ENCODE measurements around the gene PMFBP1. TPM values are rescaled to one million over a fixed set of nuclear protein-coding genes. Genes with fewer than 3 reads are reported as not detected.

Gene PMFBP1
- polyA plus RNA-seq, 1 of the 3 experiments (the other 2 are of a cell fraction), result 0.16 TPM

DNA sequence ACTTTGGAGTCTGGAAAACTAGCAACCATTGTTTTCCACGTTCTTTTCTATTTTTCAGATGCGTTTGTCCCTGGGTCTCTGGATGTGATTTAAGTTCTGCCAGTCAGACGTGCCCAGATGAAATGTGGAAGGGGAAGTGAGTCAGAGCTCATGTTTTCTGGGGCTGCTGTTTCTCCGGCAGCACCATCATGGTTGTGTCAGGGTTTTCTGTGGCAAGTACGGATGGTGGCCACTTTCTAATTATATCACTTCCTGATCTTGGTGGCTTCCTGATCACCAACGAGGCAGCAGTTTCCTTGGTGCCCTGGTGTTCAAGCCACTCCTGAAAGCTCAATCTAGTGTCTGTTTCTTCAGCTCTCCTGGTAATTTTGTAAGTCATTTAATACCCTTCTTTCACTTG is 31.4 kb upstream of the PMFBP1 start:
- no peaks in the 10 kb centered on the region for H4K20me1 ChIP-seq (ENCODE audit: insufficient read depth)
- H3K9me3 ChIP-seq, result no peaks in the 10 kb centered on the region
- peak overlapping the region; percentile 84 for H2AFZ ChIP-seq (ENCODE audit: low read depth)
- no peaks in the 10 kb centered on the region for H3K79me2 ChIP-seq (ENCODE audit: insufficient read depth)
- no peaks in the 10 kb centered on the region for H3K27me3 ChIP-seq (ENCODE audit: insufficient read depth)
- peaks cover 4 to 29% of the 10 kb centered on the region in 2 experiments; a peak in 3 of 4 replicates for H3K4me1 ChIP-seq (ENCODE audit: control insufficient read depth in 1 of 2, insufficient read depth in 2 of 2, low read depth in 1 of 2, low read length in 1 of 2)
- H3K9ac ChIP-seq, result no peak overlapping the region
- H3K36me3 ChIP-seq (replicated peaks in 1 of 2; ENCODE audit: control insufficient read depth in 1 of 2, insufficient read depth in 2 of 2, low read length in 1 of 2), result no peaks in the 10 kb centered on the region
- no peaks in the 10 kb centered on the region for H3K9me2 ChIP-seq
- no peak overlapping the region for H3K4me3 ChIP-seq (ENCODE audit: low read depth in 2 of 2, low read length in 1 of 2)
- CTCF ChIA-PET, result interaction anchor here (1.4 kb wide), 1 partner anchor 38 kb away, joined by 4 read pairs; no protein-coding TSS in a partner anchor
- no peak for DNase-seq
- POLR2A ChIA-PET, result no interaction called here
- H3F3A ChIP-seq (replicated peaks; ENCODE audit: insufficient read depth), result no peaks in the 10 kb centered on the region
- 0 out of 2 replicates have a peak, but pooled peaks have one; percentile 28 for TF ChIP-seq GABPA (IDR thresholded peaks at IDR 0.05; ENCODE audit: low read depth)
- TF ChIP-seq FOXM1 (IDR thresholded peaks at IDR 0.05; ENCODE audit: low read depth), result no peak
- no peak for TF ChIP-seq NRF1 (IDR thresholded peaks at IDR 0.05; ENCODE audit: low read depth, low read length)
- no peak for TF ChIP-seq CHD2 (IDR thresholded peaks at IDR 0.05; ENCODE audit: low read length, partially characterized antibody)
- peak; percentile 75 for TF ChIP-seq TCF12 (IDR thresholded peaks at IDR 0.05)
- TF ChIP-seq, protein P1, sequence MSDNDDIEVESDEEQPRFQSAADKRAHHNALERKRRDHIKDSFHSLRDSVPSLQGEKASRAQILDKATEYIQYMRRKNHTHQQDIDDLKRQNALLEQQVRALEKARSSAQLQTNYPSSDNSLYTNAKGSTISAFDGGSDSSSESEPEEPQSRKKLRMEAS (IDR thresholded peaks at IDR 0.05; ENCODE audit: low read depth), result 0 out of 2 replicates have a peak, but pooled peaks have one; percentile 50
- TF ChIP-seq, protein P2, sequence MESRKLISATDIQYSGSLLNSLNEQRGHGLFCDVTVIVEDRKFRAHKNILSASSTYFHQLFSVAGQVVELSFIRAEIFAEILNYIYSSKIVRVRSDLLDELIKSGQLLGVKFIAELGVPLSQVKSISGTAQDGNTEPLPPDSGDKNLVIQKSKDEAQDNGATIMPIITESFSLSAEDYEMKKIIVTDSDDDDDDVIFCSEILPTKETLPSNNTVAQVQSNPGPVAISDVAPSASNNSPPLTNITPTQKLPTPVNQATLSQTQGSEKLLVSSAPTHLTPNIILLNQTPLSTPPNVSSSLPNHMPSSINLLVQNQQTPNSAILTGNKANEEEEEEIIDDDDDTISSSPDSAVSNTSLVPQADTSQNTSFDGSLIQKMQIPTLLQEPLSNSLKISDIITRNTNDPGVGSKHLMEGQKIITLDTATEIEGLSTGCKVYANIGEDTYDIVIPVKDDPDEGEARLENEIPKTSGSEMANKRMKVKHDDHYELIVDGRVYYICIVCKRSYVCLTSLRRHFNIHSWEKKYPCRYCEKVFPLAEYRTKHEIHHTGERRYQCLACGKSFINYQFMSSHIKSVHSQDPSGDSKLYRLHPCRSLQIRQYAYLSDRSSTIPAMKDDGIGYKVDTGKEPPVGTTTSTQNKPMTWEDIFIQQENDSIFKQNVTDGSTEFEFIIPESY (IDR thresholded peaks at IDR 0.05; ENCODE audit: borderline replicate concordance, low read depth), result no peak
- peak; percentile 52 for TF ChIP-seq JUND (IDR thresholded peaks at IDR 0.05)
- 0 out of 2 replicates have a peak, but pooled peaks have one; percentile 15 for TF ChIP-seq TAF1 (IDR thresholded peaks at IDR 0.05; ENCODE audit: borderline replicate concordance, low read depth, low read length)
- no peak for TF ChIP-seq EZH2phosphoT487 (IDR thresholded peaks at IDR 0.05; ENCODE audit: borderline replicate concordance, low read depth)
- TF ChIP-seq, protein P3, sequence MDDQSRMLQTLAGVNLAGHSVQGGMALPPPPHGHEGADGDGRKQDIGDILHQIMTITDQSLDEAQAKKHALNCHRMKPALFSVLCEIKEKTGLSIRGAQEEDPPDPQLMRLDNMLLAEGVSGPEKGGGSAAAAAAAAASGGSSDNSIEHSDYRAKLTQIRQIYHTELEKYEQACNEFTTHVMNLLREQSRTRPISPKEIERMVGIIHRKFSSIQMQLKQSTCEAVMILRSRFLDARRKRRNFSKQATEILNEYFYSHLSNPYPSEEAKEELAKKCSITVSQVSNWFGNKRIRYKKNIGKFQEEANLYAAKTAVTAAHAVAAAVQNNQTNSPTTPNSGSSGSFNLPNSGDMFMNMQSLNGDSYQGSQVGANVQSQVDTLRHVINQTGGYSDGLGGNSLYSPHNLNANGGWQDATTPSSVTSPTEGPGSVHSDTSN (IDR thresholded peaks at IDR 0.05), result peak; percentile 77
- TF ChIP-seq ELF1 (IDR thresholded peaks at IDR 0.05), result peak; percentile 11; the same call in 1 of the 2 replicates
- no peak for TF ChIP-seq TEAD4 (IDR thresholded peaks at IDR 0.05; ENCODE audit: borderline replicate concordance, insufficient read depth)
- TF ChIP-seq FOSL2 (IDR thresholded peaks at IDR 0.05; ENCODE audit: borderline replicate concordance, low read depth), result peak; percentile 72; the same call in 1 of the 2 replicates
- TF ChIP-seq EP300 (IDR thresholded peaks at IDR 0.05; ENCODE audit: borderline replicate concordance in 1 of 2, low read depth in 1 of 2, low read length in 1 of 2), result 0 out of 4 replicates have a peak, but pooled peaks of 1 of the 2 experiments have one; percentile 41
- no peak for TF ChIP-seq MEF2A (IDR thresholded peaks at IDR 0.05; ENCODE audit: borderline replicate concordance, low read depth)
- peak overlapping the region; percentile 29 to 58; a peak in 3 of 4 replicates for H3K27ac ChIP-seq (ENCODE audit: low read depth in 2 of 2, low read length in 1 of 2)
- 8% methylated on average over 6 of the region's 6 CpGs for WGBS (ENCODE audit: low lambda C conversion rate)
- peak overlapping the region; percentile 38 for H3K4me2 ChIP-seq
